Stomach (tissue), 4 donors: Measurements from ENCODE around the gene TMA7B.

Source experiments
- EP300 ChIP-seq: sonication (generic); formaldehyde crosslinking; IDR thresholded peaks from one replicate; pipeline ENCODE4 v1.6.1; 2017; ENCODE audit warnings: antibody characterized with exemption
- TF ChIP-seq, protein P1 (sequence below), 7 experiments: fragments of 450-650 bp in 4 of 7; fragments of 200-600 bp in 3 of 7; sonication (generic) in 3 of 7; IDR thresholded peaks; one replicate each; pipeline ENCODE4 v1.5.1; 2016 to 2019; ENCODE audit warnings: antibody characterized with exemption in 7 of 7, control low read depth in 2 of 7, mild to moderate bottlenecking in 1 of 7

DNA sequence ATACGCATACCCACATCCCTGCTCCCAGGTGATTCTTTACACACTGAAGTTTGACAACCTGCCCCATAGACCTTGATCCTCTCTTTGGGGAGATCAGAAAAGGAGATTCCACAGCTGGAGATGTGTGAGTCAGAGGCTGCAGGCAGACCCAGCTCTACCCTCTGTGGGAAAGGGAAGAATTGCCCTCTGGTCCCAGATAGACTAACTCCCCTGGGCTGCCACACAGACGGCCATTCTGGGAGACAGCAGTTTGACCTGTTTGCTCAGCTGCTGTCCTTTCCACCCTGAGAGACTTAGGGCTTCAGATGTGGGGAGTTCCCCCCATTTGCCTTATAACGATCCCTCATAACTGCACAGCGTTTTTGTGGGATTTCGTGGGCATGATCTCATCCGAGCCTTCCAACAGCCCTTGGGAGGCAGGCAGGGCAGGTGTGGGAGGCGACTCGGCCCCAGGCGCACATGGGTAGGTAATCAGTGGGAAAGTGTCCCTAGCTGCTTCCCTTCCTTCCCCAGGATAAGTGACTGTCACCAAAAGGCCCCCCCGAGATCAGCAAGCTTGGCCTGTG, 48.6 kb downstream of the TMA7B start:
- TF ChIP-seq, protein P1, sequence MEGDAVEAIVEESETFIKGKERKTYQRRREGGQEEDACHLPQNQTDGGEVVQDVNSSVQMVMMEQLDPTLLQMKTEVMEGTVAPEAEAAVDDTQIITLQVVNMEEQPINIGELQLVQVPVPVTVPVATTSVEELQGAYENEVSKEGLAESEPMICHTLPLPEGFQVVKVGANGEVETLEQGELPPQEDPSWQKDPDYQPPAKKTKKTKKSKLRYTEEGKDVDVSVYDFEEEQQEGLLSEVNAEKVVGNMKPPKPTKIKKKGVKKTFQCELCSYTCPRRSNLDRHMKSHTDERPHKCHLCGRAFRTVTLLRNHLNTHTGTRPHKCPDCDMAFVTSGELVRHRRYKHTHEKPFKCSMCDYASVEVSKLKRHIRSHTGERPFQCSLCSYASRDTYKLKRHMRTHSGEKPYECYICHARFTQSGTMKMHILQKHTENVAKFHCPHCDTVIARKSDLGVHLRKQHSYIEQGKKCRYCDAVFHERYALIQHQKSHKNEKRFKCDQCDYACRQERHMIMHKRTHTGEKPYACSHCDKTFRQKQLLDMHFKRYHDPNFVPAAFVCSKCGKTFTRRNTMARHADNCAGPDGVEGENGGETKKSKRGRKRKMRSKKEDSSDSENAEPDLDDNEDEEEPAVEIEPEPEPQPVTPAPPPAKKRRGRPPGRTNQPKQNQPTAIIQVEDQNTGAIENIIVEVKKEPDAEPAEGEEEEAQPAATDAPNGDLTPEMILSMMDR (IDR thresholded peaks at IDR 0.05): no peak
- TF ChIP-seq EP300: no peak
